Hematopoietic multipotent progenitor cell treated with erythropoietin and hydrocortisone succinate and interleukin-3 and kit ligand, for 4 days (in vitro differentiated cells): ENCODE data around the gene CPM.

Experiments used
- DNase-seq: peaks from one replicate; pipeline ENCODE4 v3.0.0-alpha.2; 2015

Gene CPM

DNA sequence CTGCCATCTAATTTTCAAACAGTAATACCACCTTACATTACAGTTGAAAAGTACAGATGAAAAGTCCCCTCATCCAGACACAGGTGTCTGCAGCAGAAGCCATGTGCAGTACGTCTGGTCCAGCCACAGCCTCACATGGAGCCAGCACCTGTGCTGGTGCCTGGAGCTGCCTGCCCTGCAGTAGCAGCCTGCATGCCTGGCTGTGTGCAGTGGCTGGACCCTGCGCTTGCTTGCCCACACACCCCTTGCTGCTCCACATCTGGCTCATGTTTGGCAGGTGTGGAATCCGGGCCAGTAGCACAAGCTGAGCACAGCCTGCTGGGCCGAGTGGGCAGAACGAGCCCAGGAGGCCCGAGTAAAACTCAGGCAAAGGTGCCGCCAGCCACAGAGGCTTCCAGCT, 21.8 kb upstream of the CPM start:
- no peak for DNase-seq

DNA sequence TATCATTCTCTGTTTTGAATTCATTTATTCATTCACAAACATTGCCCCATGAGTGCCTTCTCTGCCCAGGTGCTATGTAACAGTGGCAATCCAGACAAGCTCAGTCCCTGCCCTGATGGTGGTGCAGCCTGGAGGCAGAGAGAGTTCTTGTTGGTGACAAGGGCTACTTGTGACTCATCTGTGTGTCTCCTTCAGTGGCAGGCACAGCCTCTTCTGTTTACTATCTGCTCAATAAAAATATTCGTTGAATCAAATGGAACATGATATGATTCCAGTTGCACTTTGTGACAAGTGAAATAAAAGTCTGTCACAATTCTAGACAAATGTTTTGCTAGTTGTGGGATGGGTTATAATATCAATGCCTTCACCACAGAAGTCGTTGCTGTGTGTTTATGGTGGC, 20.6 kb upstream of the CPM start:
- DNase-seq: no peak

DNA sequence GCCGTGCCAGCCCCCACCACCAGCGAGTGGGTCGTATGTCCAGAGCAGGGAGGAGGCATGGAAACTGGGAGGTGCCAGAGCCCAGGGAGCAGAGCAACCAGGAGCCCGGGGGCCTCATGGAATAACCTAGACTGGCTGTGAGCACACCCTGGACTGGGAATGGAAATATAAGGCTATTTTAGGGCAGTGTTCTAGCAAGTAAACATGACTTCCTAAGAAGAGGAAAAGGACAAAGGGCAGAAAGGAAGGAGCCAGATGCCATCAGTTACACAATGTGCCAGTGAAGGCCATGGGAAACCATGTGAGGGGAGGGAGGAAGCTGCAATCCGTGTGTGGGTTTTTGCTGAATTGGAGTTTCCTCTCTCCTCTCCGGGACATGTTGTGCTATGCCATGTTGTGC, 18.7 kb upstream of the CPM start:
- peak; percentile 29 for DNase-seq

DNA sequence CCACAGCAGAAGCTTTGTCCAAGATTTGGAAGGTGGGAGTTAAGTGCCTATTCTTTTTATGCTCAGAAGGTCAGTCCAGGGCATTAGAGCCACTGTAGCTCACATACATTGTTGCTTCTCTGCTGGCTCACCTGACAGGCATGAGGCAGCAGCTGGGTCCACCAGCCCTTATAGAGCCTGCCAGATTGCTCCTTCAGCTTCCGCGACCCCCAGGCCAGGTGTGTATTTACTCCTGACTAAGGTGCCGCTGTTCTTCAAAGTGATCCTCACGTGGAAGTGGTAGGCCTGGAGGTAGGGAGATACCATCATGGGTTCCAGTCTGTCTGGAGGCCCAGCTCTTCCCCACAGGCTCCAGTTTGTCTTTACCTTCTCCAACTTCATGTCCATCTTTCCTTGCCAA, 17.5 kb upstream of the CPM start:
- DNase-seq: no peak

DNA sequence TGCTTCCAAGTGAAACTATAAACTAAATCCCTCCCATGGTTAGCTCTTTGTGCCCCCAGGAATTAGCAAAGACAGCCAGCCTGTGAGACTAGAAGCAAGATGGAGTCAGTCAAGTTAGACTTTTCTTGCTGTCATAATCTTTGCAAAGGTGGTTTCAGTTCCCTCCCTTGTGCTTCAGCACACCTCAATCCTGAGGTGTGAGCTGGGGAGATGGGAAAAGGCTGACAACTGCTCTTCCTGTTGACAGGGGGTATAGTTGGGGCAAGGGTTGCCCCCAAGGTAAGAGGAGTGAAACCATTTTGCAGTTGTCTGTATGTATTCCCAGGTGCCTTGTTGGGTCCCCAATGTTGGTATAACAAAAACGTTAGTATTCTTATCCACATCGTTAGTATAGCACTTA, 12.3 kb upstream of the CPM start:
- DNase-seq: no peak

DNA sequence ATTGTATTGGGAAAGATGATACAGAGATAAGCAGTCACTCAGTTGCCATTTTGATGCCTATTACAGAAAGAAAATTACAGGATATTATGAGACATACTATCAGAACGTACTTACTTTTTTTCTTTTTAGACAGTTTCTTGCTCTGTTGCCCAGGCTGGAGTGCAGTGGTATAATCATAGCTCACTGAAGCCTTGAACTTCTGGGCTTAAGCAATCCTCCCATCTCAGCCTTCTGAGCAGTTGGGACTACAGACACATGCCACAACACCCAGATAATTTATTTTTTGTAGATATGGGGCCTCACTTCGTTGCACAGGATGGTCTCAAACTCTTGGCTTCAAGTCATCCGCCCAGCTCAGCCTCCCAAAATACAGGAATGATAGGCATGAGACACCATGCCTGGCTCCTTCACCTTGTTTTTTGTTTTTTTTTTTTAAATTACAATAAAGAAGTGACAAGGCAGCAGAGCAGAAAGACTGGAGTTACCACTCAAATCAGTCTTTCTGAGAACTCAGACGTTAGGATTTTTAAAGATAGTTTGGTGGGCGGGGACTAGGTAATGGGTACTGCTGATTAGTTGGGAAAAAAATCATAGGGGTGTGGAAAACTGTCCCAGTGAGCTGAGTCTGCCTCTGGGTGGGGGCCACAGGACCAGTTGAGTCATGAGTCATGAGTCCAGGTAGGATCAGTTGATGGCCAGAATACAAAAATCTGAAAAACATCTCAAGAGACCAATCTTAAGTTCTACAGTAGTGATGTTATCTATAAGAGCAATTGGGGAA, 11.5 kb upstream of the CPM start:
- no peak for DNase-seq

DNA sequence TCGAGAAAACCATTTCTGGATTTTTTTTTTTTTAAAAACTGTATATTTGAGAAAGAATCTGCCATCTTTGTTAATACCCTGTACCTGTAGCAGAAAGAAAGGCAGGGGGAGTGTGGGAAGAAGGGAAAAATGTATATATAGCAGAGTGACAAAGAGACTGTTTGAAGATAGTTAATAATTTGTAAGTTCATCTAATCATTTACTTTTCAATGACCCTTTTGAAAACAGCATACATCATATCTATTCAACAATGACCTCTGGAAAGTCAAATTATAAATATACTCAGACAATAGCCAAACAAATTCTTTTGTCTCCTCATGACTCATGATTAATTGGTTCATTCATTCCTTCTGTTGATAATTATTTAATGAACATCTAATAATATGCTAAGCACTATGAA, 10.9 kb upstream of the CPM start:
- no peak for DNase-seq

DNA sequence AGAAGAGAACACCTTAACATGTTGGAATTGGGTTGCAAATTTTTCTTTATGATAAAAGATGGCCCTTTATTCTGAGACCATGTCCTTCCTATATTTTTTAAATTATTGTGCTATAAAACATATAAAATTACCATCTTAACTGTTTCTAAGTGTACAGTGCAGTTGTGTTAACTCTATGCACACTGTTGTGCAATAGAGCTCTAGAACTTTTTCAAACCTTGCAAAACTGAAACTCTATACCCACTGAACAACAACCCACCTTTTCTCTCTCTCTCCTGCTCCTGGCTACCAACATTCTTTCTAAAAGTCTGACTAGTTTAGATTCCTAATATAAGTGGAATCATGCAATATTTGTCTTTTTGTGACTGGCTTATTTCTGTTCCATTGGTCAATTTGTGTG, 7.8 kb upstream of the CPM start:
- no peak for DNase-seq

DNA sequence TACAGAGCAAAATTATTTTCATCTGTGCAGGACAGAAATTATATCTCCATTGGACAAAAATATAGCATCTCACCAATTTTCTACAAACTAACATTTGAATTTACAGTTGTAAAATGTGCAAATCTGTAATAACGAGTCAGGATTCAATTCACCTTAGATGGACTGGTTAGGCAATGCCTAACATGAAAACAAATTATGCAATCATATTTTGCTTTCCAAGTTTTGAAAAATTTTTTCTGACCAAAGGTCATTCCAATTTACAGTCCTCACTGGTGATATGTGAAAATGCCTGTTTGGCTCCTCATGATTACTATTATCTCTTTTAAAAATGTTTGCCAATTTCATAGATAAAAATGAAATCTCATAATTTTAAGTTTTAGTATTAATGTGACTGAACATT, 6.5 kb upstream of the CPM start:
- no peak for DNase-seq

DNA sequence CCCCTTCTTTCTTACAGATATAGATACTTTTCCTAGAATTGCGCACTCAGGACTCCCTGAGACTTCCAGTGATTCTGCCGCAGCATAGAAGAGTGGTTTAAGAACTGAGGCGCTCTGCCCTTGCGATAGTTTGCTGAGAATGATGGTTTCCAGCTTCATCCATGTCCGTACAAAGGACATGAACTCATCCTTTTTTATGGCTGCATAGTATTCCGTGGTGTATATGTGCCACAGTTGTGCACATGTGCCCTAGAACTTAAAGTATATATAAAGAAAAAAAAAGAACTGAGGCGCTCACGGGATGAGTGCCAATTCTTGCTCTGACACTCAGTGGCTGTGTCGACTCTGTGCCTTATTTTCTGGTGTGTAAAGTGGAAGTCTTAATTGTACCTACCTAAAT, 1.4 kb upstream of the CPM start:
- no peak for DNase-seq

DNA sequence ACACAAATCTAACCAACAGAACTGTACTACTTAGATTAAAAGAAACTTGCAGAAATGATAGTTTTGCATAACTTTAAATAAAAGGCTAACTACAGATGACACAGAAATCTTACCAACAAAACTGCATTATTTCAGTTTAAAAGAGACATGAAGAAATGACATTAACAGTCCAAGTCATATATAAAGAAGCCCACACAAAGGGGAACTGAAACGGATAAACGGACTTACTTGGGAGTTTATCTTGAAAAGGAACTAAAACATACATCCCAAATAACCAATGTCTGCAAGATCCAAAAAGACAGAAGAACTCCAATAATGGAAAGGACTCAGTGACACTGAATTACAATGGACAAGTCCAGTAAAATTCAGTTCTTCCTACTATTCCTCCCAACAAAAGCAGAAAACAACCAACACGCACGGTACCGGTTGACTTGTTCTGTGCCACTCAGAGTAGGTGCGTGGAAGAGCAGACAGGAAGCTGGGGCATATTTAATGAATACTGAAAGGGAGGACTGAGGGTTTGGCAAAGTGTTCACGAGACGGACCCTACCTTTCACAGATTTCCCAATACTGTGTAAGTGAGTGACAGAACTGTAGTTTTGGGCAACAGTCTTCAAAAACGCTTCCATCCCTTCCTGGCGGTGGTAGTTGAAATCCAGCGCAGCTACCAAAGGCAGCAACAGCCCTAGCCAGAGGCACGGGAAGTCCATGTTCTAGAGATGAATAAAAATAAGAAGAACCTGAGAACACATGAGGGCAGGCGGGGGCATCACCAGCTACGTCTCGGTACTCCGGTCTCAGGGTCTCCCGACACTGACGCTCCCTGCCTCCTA, 627 bp downstream of the CPM start:
- peak; percentile 29 for DNase-seq

DNA sequence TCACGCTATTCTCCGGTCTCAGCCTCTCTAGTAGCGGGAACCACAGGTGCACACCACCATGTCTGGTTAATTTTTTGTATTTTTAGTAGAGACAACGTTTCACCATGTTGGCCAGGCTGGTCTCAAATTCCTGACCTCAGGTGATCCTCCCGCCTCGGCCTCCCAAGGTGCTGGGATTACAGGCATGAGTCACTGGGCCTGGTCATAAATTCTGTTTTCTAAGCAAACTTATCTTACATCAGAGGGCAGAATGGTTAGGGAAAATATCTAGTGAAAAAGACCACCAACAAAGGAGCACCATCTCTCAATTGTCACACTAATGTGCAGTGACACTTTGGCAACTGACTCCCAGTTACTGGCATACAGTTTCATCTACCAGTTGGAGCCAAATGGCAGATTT, 2.8 kb downstream of the CPM start:
- DNase-seq: no peak

DNA sequence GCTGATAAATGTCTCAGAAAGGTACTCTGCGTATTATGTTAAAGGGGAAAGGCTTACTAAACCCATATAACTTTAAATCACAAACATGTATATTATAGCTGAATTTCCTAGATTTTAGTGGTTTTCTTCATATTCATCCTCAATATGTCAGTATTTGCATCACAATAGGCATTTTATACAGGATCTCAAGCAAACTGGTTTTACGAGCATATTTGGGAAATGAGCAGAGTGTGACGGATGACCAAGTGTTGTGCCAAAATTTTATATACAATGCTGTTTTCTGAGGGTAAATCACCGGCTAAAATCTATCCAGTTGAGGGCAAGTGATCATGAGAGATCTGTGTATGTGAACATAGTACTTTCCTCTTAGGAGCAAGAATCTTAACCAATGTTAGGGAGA, 8.4 kb downstream of the CPM start:
- DNase-seq: no peak

DNA sequence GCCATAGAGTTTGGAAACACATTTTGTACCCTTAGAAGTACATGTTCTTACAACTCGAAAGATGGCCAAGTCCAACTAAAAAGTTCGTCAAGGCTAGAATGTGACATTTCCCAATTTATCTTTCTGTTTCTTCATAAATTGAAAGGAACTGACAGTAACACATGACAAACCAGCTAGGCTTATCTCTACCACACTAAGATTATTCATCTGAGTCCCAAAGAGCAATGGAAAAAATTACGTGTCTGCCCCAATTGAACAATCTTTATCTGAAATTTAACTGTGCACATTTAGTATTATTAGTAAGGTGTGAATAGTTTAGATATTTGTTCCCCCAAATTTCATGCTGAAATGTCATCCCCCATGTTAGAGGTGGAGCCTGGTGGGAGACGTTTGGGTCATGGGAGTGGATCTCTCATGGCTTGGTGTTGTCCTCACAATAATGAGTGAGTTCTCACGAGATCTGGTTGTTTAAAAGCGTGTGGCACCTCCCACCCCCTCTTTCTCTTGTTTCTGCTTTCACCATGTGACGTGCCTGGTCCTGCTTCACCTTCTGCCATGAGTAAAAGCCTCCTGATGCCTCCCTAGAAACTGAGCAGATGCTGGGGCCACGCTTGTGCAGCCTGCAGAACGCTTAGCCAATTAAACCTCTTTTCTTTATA, 13.3 kb downstream of the CPM start:
- DNase-seq: peak; percentile 23

DNA sequence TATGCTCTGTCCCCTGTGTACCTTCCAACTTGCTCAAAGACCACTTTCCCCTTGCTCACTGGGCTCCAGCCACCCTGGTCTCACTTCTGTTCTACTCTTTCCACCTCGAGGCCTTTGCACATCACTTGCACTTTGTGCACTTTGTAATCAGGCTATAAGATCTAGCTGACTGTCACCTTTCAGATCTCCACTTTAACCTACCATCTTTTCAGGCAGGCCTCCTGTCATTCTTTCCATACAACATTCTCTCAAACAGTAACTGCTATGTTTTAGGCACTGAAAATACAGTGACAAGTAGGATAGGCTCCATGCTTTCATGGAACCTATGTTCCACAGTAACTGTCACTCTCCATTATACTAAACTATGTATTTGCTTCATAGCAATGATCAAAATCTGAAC, 14.0 kb downstream of the CPM start:
- no peak for DNase-seq

DNA sequence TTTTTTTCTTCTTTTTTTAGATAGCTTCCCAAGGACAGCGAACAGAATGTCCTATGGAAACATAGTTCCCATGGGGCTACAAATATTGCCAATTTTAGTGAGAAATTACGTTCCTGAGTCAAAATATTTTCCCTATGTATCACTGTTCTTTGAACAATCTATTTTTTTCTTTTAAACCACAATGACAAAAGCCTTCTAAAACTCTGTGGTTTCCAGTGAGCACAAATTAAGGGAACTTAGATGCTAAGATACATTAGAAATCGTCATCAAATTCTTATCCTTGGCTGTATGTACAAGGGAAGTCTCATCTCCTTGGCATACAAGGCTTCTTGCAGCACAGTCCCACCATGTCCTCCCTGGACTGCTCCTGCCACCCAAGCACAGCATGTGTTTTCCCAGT, 17.9 kb downstream of the CPM start:
- peak; percentile 68 for DNase-seq

DNA sequence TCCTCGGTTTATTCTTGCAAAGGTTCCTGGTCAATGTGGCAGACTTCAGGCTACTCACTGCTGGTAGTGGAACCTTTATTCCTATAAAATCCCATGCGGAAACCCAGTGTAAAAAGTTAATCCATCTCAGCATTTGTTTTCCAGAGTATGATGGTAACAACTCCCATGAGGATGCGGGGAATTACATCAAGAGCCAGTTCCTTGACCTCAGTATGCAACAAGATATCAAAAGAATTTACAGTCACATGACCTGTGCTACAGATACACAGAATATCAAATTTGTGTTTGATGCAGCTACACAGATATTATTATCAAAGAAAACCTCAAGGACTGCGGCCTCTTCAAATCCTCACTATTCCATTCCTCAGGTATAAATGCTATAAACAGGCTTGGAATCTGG, 19.3 kb downstream of the CPM start:
- DNase-seq: no peak

DNA sequence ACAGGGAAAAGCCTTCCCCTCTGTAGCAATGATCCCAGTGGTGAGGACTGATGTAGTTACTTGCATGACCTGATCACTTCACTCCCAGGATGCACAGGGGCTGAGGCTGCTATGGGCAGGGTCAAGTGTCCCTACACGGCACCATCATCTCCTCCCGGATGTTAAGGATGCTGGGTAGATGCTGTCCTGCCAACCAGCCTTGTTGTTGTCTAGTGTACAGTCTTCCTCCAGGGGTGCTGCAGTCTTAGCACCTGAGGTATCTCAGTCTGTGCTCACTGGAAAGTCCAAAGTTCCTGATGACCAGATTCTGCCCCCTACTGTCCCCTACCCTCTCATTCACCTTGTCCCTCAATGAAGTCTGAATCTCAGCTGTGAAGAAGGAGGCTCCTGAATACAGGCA, 20.1 kb downstream of the CPM start:
- DNase-seq: no peak

DNA sequence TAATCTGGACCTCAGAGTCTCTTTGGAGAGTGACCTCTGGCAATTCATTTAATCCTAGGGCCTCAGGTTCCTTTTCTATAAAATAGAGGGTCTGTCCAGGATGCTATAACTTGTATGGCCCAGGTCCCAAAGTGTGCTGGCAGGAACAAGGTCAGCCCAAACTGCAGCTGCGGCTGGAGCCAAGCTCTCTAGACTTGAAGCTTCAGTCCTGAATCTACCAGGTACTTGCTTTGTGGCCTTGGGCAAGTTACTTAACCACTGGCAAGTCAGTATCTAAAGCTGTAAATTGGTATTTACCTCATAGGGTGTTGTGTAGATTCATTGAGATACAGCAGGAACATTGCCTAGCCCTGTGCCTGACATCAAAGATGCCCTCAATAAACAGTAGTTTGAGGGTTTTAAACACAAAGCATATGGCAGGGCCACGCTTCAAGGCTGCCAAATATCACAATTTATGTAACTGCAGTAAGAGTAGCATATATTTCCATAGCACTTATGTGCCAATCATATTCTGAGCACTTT, 21.7 kb downstream of the CPM start:
- no peak for DNase-seq

DNA sequence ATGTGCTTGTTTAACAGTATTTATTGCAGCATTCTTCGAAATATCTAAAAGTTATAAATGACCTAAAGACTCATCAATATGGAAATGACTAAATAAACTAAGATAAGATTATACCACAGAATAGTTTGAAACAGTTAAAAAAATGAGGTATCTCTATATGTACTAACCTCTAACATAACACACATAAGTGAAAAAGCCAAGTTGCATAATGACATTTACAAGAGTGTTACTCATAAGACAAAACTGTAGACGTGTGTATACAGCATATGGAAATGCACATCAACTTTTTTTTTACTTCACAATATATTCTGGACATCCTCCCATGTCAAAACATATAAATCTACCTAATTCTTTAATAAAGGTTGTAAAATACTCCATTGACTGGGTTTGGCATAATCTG, 22.8 kb downstream of the CPM start:
- no peak for DNase-seq

DNA sequence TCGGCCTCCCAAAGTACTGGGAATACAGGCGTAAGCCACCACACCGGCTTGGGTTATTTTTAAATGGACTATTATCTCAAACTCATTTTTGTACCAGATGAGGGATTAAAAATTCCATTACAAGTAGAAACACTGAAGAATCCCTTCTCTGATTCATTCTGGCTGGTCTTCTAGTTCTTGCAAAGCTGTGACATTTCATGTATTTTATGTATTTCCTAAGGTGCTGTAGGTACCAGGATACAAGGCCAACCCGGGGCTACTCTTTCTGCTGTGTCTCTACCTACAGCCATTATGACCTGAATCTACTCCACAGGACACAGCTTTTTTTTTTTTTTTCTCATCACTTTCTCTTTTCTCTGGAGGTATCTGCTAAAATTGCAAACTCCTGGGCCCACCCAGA, 24.9 kb downstream of the CPM start:
- DNase-seq: no peak

DNA sequence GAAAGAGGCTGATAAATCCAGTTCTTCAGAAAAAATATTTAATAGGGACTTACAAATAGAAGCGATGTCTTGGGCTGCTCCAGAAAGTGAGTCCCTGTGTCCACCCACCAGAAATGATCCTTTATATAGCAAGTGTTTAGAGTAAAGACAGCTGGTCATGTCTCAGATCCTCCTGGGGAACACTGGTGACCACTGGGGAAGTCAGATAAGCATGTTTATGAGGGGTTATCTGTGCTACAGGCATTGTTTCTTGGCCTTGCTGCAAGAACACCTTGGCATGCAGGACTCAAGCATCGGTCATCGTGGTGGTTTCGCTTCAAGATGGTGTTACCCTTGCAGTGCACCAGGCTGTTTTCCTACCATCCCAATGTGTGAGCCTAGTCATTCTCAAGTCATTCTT, 27.2 kb downstream of the CPM start:
- DNase-seq: peak; percentile 68

DNA sequence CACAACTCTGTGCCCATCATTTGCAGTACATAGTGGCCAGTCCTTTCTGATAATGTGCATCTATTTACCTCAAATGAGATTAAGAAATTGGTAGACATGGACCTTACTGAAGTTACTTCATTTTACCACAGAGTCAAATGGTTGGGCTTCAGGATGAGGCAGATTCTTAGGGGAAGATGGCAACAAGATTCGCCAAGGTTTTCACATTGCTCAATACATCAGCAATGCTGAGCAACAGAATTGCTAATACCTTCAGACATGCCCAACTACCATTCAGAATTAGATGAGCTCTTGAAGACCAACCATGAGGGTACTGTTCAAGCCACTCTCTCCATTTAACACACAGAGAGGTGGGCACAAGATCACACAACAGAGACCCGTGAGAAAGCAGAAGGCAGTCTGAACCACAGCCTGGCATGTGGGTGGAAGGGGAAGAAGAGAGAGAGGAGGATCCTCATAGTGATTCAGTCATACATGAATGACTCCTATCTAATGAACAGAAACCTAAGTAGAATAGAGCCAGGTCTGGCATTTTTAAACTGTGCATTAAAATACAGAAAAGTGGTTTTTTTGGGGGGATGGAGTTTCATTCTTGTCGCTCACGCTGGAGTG, 28.5 kb downstream of the CPM start:
- peak; percentile 9 for DNase-seq
